Measurements from ENCODE around the gene MMAB. TPM values are rescaled to one million over a fixed set of nuclear protein-coding genes. Genes with fewer than 3 reads are reported as not detected.

Gene MMAB
- total RNA-seq, 3 donors from 2014 or later = 33.1 to 49.3 (median 38.4) TPM

DNA sequence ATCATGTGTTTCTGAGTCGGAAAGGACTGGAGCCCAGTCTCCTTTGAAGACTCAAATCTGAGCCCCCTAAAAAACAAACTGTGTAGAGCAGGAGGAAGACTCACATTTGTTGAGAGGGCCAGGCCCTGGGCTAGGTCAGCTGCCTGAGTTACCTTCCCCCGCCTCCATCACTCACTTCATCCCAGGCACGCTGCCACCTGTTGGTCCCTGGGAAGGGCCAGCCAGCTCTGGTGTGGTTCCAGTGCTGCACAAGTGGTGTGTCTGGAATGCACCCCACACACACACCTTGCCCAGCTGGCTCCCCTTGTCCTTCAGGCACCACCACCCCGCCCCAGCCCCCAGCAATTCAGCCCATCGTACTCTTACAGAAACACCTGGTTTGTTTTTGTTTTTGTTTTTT is 9.3 kb upstream of the MMAB start:
- no peaks in the 10 kb centered on the region for H3K4me1 Mint-ChIP-seq (ENCODE audit: low read depth)
- no peak for ATAC-seq
- H3K4me3 Mint-ChIP-seq = no peak overlapping the region
- no peaks in the 10 kb centered on the region for H3K27me3 Mint-ChIP-seq (ENCODE audit: low read depth)
- DNase-seq = no peak
- H3K9me3 Mint-ChIP-seq = no peaks in the 10 kb centered on the region
- H3K36me3 Mint-ChIP-seq (ENCODE audit: insufficient read depth) = peaks cover 25% of the 10 kb centered on the region

DNA sequence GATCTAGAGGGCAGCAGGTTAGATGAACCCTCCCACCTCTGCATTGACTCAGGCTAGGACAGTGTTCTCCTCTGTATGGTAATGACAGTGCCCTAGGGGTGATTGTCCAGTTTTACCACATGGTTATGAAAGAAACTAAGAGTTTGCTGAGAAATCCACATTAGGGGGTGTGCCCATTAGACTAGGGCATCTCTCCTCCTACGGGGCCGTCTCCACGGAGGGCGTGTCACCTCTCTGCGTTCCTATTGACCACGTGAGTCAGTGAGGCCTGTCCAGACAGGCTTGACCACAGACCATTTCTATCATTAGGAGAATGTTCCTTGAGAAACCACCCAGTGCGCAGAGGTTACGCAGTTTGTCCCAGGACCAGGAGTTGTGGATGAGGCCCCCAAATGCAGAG is 8.6 kb upstream of the MMAB start:
- Mint-ChIP-seq H3K27me3 (ENCODE audit: low read depth) (no peaks in the 10 kb centered on the region), H3K4me3 (no peak overlapping the region), H3K36me3 (ENCODE audit: insufficient read depth) (peaks cover 30% of the 10 kb centered on the region), H3K4me1 (ENCODE audit: low read depth) (no peaks in the 10 kb centered on the region), H3K9me3 (no peaks in the 10 kb centered on the region)
- DNase-seq (no peak), ATAC-seq (no peak)

DNA sequence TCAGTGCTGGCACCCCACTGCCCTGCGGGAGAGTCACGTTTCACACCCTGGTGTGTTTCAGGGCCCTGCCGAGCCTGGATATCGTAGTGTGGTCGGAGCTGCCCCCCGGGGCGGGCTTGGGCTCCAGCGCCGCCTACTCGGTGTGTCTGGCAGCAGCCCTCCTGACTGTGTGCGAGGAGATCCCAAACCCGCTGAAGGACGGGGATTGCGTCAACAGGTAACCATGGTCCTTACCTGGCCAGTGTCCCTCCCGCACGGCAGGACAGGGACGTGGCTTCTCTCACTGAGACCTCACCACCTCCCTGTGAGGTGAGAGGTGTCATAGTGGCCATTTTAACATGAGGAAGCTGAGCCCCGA is 8.0 kb upstream of the MMAB start:
- peaks cover 31% of the 10 kb centered on the region for H3K36me3 Mint-ChIP-seq (ENCODE audit: insufficient read depth)
- ATAC-seq = no peak
- H3K27me3 Mint-ChIP-seq (ENCODE audit: low read depth) = no peaks in the 10 kb centered on the region
- H3K9me3 Mint-ChIP-seq = no peaks in the 10 kb centered on the region
- no peak overlapping the region for H3K4me3 Mint-ChIP-seq
- H3K4me1 Mint-ChIP-seq (ENCODE audit: low read depth) = no peaks in the 10 kb centered on the region
- no peak for DNase-seq

DNA sequence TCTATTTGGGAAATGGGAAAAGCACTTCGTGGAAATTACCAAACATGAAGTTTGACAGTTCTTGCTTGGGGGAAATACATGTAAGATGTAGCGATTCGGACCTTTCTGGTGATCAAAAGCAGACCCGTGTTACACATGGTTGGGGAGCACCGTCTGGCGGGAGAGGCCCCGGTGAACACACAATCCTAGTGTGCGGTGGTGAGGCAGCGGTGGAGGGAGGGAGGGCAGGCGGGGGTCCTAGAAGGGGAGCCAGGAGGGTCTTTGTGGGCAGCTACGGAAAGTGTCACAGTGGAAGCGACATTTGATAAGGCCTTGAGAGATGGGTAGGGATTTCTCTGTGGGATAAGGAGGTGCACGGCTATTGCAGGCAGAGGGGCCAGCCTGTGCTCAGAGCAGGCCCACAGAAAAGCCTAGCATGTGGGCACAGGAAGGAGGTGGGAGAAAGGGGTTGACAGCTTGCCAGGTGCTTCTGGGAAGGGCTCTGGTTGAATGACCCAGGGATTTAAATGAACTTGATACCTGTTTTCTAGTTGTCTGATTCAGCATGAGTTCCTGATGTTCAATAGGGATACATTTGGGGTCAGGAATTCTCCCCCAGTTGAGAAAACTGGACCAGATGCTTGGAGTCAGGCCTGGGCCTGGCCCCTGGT is 7.5 kb upstream of the MMAB start:
- no peaks in the 10 kb centered on the region for H3K4me1 Mint-ChIP-seq (ENCODE audit: low read depth)
- DNase-seq = no peak
- no peak overlapping the region for H3K4me3 Mint-ChIP-seq
- peaks cover 33% of the 10 kb centered on the region for H3K36me3 Mint-ChIP-seq (ENCODE audit: insufficient read depth)
- H3K9me3 Mint-ChIP-seq = no peaks in the 10 kb centered on the region
- no peaks in the 10 kb centered on the region for H3K27me3 Mint-ChIP-seq (ENCODE audit: low read depth)
- no peak for ATAC-seq

DNA sequence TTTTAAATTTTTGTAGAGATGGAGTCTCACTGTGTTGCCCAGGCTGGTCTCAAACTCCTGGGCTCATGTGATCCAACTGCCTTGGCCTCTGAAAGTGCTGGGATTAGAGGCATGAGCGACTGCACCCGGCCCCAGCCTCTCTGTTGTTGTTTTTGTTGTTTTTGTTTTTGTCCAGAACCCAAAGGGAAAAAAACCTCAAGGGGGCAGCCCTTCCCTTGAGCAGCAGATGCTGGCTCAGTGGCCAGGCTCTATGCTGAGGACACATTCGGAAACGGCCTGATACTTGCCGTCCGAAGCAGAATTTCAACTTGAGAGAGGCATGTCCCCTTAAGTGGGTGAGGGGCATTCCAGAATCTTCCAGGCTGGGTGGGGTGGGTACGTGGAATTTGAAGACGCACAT is 7.0 kb upstream of the MMAB start:
- H3K4me1 Mint-ChIP-seq (ENCODE audit: low read depth) = no peaks in the 10 kb centered on the region
- no peaks in the 10 kb centered on the region for H3K9me3 Mint-ChIP-seq
- no peak for DNase-seq
- no peaks in the 10 kb centered on the region for H3K27me3 Mint-ChIP-seq (ENCODE audit: low read depth)
- ATAC-seq = no peak
- H3K4me3 Mint-ChIP-seq = no peak overlapping the region
- H3K36me3 Mint-ChIP-seq (ENCODE audit: insufficient read depth) = peaks cover 33% of the 10 kb centered on the region

DNA sequence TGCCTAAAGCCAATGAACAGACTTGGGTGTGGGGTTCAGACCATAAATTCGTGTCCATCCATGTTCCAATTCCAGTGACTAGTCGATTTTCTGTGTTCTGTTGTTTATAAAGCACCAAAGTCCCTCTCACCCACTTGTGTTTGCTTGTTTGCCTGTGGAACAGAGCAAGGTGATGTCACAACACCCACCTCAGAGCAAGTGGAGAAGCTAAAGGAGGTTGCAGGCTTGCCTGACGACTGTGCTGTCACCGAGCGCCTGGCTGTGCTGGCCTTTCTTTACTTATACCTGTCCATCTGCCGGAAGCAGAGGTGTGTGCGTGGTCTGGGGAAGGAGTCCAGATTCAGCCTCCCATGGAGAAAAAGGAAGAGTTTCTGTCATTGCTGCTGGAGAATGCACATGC is 6.3 kb upstream of the MMAB start:
- no peaks in the 10 kb centered on the region for H3K9me3 Mint-ChIP-seq
- ATAC-seq (no peak), DNase-seq (no peak)
- no peak overlapping the region for H3K4me3 Mint-ChIP-seq
- peaks cover 5% of the 10 kb centered on the region for H3K4me1 Mint-ChIP-seq (ENCODE audit: low read depth)
- H3K27me3 Mint-ChIP-seq (ENCODE audit: low read depth) = no peaks in the 10 kb centered on the region
- H3K36me3 Mint-ChIP-seq (ENCODE audit: insufficient read depth) = peaks cover 29% of the 10 kb centered on the region

DNA sequence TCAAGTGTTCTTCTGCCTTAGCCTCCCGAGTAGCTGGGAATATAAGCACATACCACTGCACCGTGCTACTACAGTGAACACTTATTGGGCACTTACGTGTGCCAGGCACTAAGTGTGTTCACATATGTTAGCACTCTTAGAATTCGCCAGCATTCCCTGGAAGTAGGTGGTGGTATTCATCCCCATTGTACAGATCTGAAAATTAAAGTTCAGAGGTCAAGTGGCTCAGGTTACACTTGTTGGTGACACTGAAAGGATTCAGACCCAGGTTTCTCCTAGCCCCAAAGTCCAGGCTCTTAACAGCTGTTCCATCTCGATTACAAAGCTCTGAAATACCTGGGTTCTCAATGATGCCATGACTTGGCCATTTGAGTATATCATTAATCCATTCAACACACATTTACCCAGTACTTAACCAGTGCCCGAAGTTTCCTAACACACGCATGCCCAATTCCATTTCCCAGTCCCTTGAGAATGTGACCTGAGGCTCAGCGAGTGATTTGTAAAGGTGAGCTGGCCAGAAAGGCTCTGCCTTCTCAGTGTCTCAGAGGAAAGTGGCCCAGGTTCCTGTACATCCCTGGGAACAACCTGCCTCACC is 5.1 kb upstream of the MMAB start:
- Mint-ChIP-seq H3K4me1 (ENCODE audit: low read depth) (peaks cover 15% of the 10 kb centered on the region), H3K36me3 (ENCODE audit: insufficient read depth) (peaks cover 27% of the 10 kb centered on the region), H3K4me3 (no peak overlapping the region), H3K9me3 (no peaks in the 10 kb centered on the region), H3K27me3 (ENCODE audit: low read depth) (no peaks in the 10 kb centered on the region)
- DNase-seq (no peak), ATAC-seq (no peak)

DNA sequence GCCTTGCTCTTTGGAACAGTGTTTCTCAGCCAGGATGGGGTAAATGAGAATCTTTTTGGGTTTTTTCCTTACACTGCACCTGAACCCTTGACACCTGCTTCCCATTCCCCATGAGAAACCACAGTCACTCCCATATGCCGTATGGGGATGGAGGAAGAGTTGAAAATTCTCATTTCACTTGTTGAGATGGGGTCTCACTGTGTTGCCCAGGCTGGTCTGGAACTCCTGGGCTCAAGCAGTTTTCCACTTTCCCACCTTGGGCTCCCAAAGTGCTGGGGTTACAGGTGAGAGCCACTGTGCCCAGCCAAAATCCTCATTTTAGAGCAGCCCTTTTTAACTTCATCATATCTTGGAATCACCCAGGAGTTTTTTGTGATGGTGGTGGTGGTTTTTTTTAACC is 4.0 kb upstream of the MMAB start:
- DNase-seq = no peak
- Mint-ChIP-seq H3K36me3 (ENCODE audit: insufficient read depth) (peaks cover 24% of the 10 kb centered on the region), H3K9me3 (no peaks in the 10 kb centered on the region), H3K27me3 (ENCODE audit: low read depth) (no peaks in the 10 kb centered on the region), H3K4me3 (no peak overlapping the region), H3K4me1 (ENCODE audit: low read depth) (peaks cover 22% of the 10 kb centered on the region)
- no peak for ATAC-seq

DNA sequence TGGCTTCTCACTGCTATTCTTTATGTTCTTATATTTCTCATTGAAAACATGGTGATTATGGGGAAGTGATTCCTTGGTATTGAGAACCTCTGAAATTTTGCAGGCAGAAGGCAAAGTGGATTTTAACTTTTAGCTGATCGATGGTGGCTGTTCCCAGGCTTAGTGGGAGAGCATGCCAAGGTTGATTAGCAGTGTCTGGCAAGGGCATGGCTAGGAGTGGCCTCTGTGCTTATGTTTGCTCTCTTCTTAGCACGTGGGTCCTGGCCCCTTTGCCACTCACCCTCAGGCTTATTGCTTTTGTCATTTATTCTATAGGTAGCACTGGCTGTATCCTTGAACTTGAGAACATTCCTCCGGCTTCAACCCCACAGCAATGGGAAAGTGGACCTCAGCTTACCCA is 2.4 kb upstream of the MMAB start:
- no peak for ATAC-seq
- Mint-ChIP-seq H3K4me3 (no peak overlapping the region), H3K9me3 (no peaks in the 10 kb centered on the region), H3K4me1 (ENCODE audit: low read depth) (peaks cover 26% of the 10 kb centered on the region), H3K36me3 (ENCODE audit: insufficient read depth) (peaks cover 19% of the 10 kb centered on the region), H3K27me3 (ENCODE audit: low read depth) (no peaks in the 10 kb centered on the region)
- no peak for DNase-seq

DNA sequence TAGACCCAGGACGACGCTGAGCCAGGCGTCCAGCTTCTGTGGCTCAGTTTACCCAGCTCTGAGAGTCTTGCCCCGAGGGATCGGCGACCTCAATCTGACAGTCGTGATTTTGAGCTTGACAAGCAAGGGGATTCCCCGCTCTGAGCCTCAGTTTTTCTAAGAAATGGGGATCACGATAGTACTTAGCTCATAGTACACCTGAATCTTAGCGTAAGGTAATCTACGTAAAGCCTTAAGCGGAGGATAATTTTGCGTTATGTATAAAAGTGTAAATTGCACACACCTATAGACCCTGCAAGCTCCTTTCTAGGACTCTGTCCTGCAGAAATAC is 575 bp upstream of the MMAB start:
- Mint-ChIP-seq H3K4me1 (ENCODE audit: low read depth) (peaks cover 26% of the 10 kb centered on the region), H3K4me3 (peak overlapping the region; percentile 87), H3K36me3 (ENCODE audit: insufficient read depth) (peaks cover 19% of the 10 kb centered on the region), H3K9me3 (no peaks in the 10 kb centered on the region), H3K27me3 (ENCODE audit: low read depth) (no peaks in the 10 kb centered on the region)
- ATAC-seq (peak in 1 of 2 donors; percentile 4), DNase-seq (no peak)

DNA sequence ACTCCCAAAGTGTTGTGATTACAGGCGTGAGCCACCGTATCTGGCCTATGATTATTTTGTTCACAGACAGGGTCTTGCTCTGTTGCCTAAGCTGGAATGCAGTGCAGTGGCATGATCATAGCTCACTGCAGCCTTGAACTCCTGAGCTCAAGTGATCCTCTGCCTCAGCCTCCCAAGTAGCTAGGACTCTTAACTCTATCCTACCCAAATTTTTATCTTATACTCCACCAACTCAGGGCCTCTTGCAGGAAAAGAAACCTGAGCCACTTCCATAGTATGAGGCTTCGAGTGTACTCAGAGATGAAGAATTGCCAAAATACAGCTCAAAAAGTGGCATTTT is 828 bp downstream of the MMAB start:
- Mint-ChIP-seq H3K27me3 (ENCODE audit: low read depth) (no peaks in the 10 kb centered on the region), H3K4me3 (peak overlapping the region; percentile 87), H3K9me3 (no peaks in the 10 kb centered on the region), H3K36me3 (ENCODE audit: insufficient read depth) (peaks cover 9% of the 10 kb centered on the region), H3K4me1 (ENCODE audit: low read depth) (peaks cover 26% of the 10 kb centered on the region)
- DNase-seq (no peak), ATAC-seq (no peak)

DNA sequence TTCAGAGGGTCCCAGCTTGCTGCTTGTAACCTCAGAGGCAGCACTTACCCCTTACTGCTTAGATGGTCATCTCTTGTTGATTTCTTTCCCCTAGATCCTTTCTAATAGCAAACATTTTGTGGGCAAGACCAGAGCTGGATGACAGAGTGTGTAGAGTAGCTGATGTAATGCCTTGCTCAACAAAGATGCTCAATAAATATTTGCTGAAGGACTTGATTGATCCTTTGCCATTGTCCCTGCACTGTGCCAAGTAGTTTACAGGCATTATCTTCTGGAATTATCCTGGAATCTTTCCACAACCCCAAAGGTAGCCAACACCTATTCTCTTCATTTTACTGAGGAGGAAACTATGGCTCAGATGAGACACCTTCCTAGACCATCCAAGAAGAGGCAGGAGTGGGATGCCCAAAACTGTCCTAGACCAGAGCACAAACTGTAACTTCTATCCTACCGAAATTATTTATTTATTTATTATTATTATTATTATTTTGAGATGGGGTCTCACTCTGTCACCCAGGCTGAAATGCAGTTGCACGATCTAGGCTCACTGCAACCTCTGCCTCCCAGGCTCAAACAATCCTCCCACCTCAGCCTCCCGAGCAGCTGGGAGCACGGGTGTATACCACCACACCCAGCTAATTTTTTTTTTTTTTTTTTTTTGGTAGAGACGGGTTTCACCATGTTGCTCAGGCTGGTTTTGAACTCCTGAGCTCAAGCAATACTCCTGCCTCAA is 1.4 kb downstream of the MMAB start:
- Mint-ChIP-seq H3K36me3 (ENCODE audit: insufficient read depth) (peaks cover 8% of the 10 kb centered on the region), H3K4me1 (ENCODE audit: low read depth) (peaks cover 26% of the 10 kb centered on the region), H3K4me3 (peak overlapping the region; percentile 87), H3K9me3 (no peaks in the 10 kb centered on the region), H3K27me3 (ENCODE audit: low read depth) (no peaks in the 10 kb centered on the region)
- no peak for ATAC-seq
- DNase-seq = no peak

DNA sequence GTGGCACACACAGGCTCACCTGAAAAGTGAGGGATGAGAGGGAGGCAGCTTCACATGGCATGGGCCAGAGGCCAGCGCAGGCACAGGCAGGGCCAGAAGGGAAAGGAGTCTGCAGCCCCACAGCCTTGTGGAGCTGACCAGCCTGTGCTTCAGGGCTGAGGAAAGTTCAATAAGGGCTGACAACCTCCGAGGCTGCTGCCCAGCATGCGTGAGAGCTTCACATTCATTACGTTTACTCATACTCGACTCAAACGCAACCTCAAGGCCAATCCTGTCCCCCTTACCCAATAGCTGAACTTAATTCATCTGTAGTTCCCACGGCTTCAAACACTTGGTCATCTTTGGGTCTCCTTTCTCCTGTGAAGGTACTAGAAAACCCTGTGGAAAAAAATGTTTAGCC is 4.8 kb downstream of the MMAB start:
- Mint-ChIP-seq H3K4me1 (ENCODE audit: low read depth) (peaks cover 11% of the 10 kb centered on the region), H3K27me3 (ENCODE audit: low read depth) (no peaks in the 10 kb centered on the region), H3K9me3 (no peaks in the 10 kb centered on the region), H3K4me3 (no peak overlapping the region), H3K36me3 (ENCODE audit: insufficient read depth) (peaks cover 9% of the 10 kb centered on the region)
- ATAC-seq = no peak
- DNase-seq = no peak

DNA sequence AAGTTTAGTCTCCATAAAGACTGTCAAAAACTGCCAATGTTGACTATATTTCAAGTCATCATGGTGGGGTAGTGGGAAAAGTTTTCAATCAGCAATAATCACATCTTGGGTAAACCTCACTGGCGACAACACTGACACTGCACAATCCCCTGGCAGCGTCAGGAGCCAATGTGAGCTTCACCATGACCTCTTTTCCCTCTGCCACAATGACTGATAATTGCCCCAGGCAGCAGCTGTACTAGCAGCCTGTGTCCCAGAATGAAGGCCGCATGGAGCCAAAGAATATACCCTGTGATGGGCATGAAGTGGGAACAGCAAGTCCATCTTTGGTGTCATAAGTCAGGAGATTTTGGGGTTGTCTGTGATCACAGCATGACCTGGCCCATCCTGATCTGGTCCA is 5.3 kb downstream of the MMAB start:
- no peak for DNase-seq
- Mint-ChIP-seq H3K36me3 (ENCODE audit: insufficient read depth) (peaks cover 9% of the 10 kb centered on the region), H3K9me3 (no peaks in the 10 kb centered on the region), H3K4me1 (ENCODE audit: low read depth) (peaks cover 8% of the 10 kb centered on the region), H3K4me3 (no peak overlapping the region), H3K27me3 (ENCODE audit: low read depth) (no peaks in the 10 kb centered on the region)
- no peak for ATAC-seq

DNA sequence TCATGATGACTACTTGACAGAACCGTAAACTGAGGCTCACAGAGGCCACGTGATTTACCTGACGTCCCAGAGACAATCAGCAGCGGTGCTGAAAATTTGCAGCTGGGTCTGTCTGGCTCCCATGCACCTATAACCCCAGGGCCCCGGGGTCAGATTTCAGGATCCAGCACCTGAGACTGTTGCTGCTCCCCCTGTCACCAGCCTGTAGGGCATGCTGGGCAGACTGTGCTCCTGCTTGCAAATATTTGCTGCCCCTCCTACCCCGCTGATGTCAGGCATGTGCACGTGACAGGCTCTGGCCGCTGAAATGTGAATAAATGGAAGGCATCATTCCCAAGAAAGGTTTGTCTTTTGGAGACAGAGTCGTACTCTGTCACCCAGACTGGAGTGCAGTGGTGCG is 6.0 kb downstream of the MMAB start:
- peaks cover 4% of the 10 kb centered on the region for H3K4me1 Mint-ChIP-seq (ENCODE audit: low read depth)
- peaks cover 12% of the 10 kb centered on the region for H3K36me3 Mint-ChIP-seq (ENCODE audit: insufficient read depth)
- ATAC-seq (no peak), DNase-seq (no peak)
- H3K4me3 Mint-ChIP-seq = no peak overlapping the region
- no peaks in the 10 kb centered on the region for H3K9me3 Mint-ChIP-seq
- H3K27me3 Mint-ChIP-seq (ENCODE audit: low read depth) = no peaks in the 10 kb centered on the region

Data from activated T-cell treated with anti-CD3 and anti-CD28 coated beads, Interleukin-2, amount 50 U/mL, for 4 hours (primary cell).